Panc1 (cell line): ENCODE results near the gene KCNB1. TPM values are rescaled to one million over a fixed set of nuclear protein-coding genes. Genes with fewer than 3 reads are reported as not detected.

Experiments used
- ATAC-seq: fragments of 200-7000 bp; cut with Tn5 transposase; 2 replicates; pipeline ENCODE4 v1.9.1; 2020; ENCODE audit warnings: mild to moderate bottlenecking, moderate library complexity
- BruUV-seq: library from RNA; stranded (reverse); fragments of 400-500 nt; replicated peaks from 2 replicates; lab custom pipeline; 2021; lab: Mats Ljungman, UMichigan
- CTCF ChIA-PET: fragments of 300-600 bp; sonication (Branson Sonifier 250); formaldehyde crosslinking; loops from one replicate; lab custom pipeline; 2022; ENCODE audit warnings: antibody characterized with exemption; lab: Charles Lee
- POLR2A ChIA-PET: fragments of 300-600 bp; sonication (Branson Sonifier 250); formaldehyde crosslinking; loops from one replicate; lab custom pipeline; 2022; ENCODE audit warnings: antibody characterized with exemption; lab: Charles Lee
- DNase-seq: peaks from one replicate; pipeline ENCODE4 v3.0.0-alpha.2; 2010; ENCODE audit warnings: low read depth, low spot score
- H3K27ac ChIP-seq: 2 replicates; pipeline ENCODE4 v1.5.1; 2011; ENCODE audit warnings: mild to moderate bottlenecking, low read length, inconsistent platforms
- H3K27me3 ChIP-seq: fragments of 200-500 bp; sonication (Bioruptor generic); 2 replicates; pipeline ENCODE4 v1.6.0; 2014; ENCODE audit warnings: low read length, inconsistent platforms; ENCODE audit not compliant: control insufficient read depth, insufficient read depth
- H3K36me3 ChIP-seq: fragments of 200-500 bp; sonication (Bioruptor generic); 2 replicates; pipeline ENCODE4 v1.5.1; 2014; ENCODE audit warnings: inconsistent platforms, mild to moderate bottlenecking, low read length, moderate library complexity; ENCODE audit not compliant: control insufficient read depth, insufficient read depth
- H3K4me1 ChIP-seq: 2 replicates; pipeline ENCODE4 v1.5.1; 2011; ENCODE audit warnings: inconsistent platforms, mild to moderate bottlenecking, low read length, moderate library complexity; ENCODE audit not compliant: control insufficient read depth, insufficient read depth
- H3K4me3 ChIP-seq, 2 experiments: 2 replicates each; pipeline ENCODE4 v1.5.1; 2011 to 2012; ENCODE audit warnings: low read depth in 2 of 2, low read length in 2 of 2, mild to moderate bottlenecking in 2 of 2, inconsistent platforms in 1 of 2, moderate library complexity in 1 of 2
- H3K9me3 ChIP-seq: fragments of 200-500 bp; sonication (Bioruptor generic); 2 replicates; pipeline ENCODE4 v1.5.1; 2014; ENCODE audit warnings: low read depth, mild to moderate bottlenecking, inconsistent platforms, low read length, moderate library complexity; ENCODE audit not compliant: control insufficient read depth, insufficient read depth
- POLR2AphosphoS5 ChIP-seq: IDR thresholded peaks from 2 replicates; pipeline ENCODE4 v1.6.1; 2012; ENCODE audit warnings: mild to moderate bottlenecking, low read depth, low read length, moderate library complexity
- SIN3A ChIP-seq: IDR thresholded peaks from 2 replicates; pipeline ENCODE4 v1.6.1; 2012; ENCODE audit warnings: low read depth, mild to moderate bottlenecking, low read length, moderate library complexity, borderline replicate concordance; ENCODE audit not compliant: insufficient read depth
- TCF7L2 ChIP-seq: IDR thresholded peaks from 2 replicates; pipeline ENCODE4 v1.6.1; 2011; ENCODE audit warnings: mild to moderate bottlenecking, low read depth, low read length, inconsistent platforms
- in situ Hi-C: cut with HindIII; loops from 2 replicates; pipeline ENCODE4 v1.10.0; 2016; ENCODE audit warnings: low sequenced_read_pairs, low pct_unique_long_range_greater_than_20kb
- intact Hi-C: fragments of 100-400 bp; cut with micrococcal nuclease; formaldehyde crosslinking; loops from one replicate; pipeline ENCODE4 v1.10.0; 2022; ENCODE audit not compliant: unreplicated experiment
- total RNA-seq: library from RNA; stranded (reverse); gene quantifications from one replicate; pipeline ENCODE4 v1.2.1, GENCODE V29; 2021; ENCODE audit not compliant: unreplicated experiment
- TF ChIP-seq, protein P1 (sequence below): fragments of 450-650 bp; IDR thresholded peaks from 2 replicates; pipeline ENCODE4 v1.5.1; 2017; ENCODE audit warnings: mild to moderate bottlenecking
- TF ChIP-seq, protein P2 (sequence below), 2 experiments: IDR thresholded peaks; 2 replicates each; pipeline ENCODE4 v1.6.1; 2011 to 2012; ENCODE audit warnings: low read depth in 2 of 2, control low read depth in 1 of 2, low read length in 1 of 2, mild to moderate bottlenecking in 1 of 2, moderate library complexity in 1 of 2; ENCODE audit not compliant: insufficient read depth in 1 of 2

Gene KCNB1
- total RNA-seq, 1 experiment from 2014 or later, result 11.1 TPM

DNA sequence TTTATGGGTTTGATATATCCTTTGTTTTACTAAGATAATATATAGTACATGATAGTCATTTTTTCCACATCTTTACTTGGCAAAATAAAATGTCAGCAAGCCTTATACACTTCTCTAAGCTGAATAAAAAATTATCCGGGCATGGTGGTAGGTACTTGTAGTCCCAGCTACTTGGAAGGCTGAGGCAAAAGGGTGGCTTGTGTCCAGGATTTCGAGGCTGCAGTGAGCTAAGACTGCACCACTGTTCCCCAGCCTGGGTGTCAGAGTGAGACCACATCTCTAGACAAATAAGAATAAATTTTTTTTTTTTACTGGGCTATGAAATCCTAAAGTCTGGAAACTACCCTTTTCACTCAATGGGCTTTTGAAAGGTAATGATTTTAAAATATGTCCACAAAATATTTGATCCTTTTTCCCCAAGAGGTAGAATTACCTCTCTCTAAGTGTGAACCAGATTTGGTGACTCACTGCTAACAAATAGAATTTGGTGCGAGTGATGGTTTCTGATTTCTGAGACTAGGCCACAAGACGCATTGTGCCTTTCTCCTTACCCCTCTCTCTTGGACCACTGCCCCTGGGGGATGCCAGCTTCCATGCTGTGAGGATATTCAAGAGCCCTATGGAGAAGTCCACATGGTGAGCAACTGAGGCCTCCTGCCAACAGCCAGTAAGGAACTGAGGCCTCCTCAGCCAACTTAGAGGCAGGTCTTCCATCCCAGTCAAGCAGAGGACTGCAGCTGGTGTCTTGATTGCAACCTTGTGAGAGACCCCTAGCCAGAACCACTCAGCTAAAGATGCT lies 120.4 kb downstream of the KCNB1 start:
- H3K4me1 ChIP-seq, result peaks cover 2% of the 10 kb centered on the region; the same call in 1 of the 2 replicates
- H3K36me3 ChIP-seq, result no peaks in the 10 kb centered on the region
- POLR2A ChIA-PET, result no interaction called here
- no peaks in the 10 kb centered on the region for H3K27me3 ChIP-seq
- in situ Hi-C loops, result no loop called here
- no peak overlapping the region for H3K4me3 ChIP-seq
- CTCF ChIA-PET, result interaction anchor here (0.7 kb wide), 2 partner anchors 15 to 32 kb away, joined by 3 to 6 read pairs; no protein-coding TSS in a partner anchor
- TF ChIP-seq, protein P1, sequence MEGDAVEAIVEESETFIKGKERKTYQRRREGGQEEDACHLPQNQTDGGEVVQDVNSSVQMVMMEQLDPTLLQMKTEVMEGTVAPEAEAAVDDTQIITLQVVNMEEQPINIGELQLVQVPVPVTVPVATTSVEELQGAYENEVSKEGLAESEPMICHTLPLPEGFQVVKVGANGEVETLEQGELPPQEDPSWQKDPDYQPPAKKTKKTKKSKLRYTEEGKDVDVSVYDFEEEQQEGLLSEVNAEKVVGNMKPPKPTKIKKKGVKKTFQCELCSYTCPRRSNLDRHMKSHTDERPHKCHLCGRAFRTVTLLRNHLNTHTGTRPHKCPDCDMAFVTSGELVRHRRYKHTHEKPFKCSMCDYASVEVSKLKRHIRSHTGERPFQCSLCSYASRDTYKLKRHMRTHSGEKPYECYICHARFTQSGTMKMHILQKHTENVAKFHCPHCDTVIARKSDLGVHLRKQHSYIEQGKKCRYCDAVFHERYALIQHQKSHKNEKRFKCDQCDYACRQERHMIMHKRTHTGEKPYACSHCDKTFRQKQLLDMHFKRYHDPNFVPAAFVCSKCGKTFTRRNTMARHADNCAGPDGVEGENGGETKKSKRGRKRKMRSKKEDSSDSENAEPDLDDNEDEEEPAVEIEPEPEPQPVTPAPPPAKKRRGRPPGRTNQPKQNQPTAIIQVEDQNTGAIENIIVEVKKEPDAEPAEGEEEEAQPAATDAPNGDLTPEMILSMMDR, result no peak
- no peak for TF ChIP-seq SIN3A
- ATAC-seq, result no peak
- intact Hi-C loops, result no loop called here
- BruUV-seq, result no TSS peak
- H3K9me3 ChIP-seq, result no peaks in the 10 kb centered on the region
- H3K27ac ChIP-seq, result no peak overlapping the region
- DNase-seq, result no peak

DNA sequence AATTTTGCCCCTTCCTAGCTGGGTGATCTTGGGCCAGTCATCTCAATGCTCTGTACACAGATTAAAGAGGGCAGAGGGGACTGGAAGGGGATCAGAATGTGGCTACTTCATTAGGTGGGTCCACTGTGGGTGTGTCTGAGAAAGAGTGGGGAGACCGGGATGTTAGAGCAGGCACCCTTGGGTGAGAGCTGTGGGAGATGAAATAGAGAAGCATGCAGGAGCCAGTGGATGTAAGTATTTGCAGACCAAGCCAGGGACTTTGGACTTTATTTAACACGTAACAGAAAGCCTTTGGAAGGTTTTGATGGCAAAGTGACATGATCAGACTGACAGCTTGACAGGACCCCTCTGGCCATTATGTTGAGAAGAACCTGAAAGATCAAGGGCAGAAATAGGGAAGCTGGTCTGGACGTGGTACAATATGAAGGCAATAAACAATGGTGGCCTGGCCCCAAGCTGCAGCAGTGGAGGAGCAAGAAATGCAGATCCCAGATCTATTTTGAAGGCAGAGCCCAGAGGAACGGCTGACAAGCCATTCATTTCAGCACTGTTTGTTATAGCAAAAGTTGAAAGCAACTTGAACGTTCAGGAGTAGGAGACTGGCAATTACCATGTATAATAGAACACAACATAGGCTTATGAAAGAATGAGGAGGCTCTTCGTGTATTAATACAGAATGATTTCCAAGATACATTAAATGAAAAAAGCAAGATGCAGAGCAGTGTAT lies 122.1 kb downstream of the KCNB1 start:
- DNase-seq, result no peak
- Histone ChIP-seq H3K27me3 (no peaks in the 10 kb centered on the region), H3K27ac (no peak overlapping the region), H3K4me3 (no peak overlapping the region), H3K4me1 (no peaks in the 10 kb centered on the region; the same call in 1 of the 2 replicates), H3K9me3 (no peaks in the 10 kb centered on the region), H3K36me3 (no peaks in the 10 kb centered on the region)
- ATAC-seq, result no peak
- ChIA-PET CTCF (no interaction called here), POLR2A (no interaction called here)
- BruUV-seq, result no TSS peak
- intact Hi-C loops (no loop called here), in situ Hi-C loops (no loop called here)
- TF ChIP-seq, protein P2, sequence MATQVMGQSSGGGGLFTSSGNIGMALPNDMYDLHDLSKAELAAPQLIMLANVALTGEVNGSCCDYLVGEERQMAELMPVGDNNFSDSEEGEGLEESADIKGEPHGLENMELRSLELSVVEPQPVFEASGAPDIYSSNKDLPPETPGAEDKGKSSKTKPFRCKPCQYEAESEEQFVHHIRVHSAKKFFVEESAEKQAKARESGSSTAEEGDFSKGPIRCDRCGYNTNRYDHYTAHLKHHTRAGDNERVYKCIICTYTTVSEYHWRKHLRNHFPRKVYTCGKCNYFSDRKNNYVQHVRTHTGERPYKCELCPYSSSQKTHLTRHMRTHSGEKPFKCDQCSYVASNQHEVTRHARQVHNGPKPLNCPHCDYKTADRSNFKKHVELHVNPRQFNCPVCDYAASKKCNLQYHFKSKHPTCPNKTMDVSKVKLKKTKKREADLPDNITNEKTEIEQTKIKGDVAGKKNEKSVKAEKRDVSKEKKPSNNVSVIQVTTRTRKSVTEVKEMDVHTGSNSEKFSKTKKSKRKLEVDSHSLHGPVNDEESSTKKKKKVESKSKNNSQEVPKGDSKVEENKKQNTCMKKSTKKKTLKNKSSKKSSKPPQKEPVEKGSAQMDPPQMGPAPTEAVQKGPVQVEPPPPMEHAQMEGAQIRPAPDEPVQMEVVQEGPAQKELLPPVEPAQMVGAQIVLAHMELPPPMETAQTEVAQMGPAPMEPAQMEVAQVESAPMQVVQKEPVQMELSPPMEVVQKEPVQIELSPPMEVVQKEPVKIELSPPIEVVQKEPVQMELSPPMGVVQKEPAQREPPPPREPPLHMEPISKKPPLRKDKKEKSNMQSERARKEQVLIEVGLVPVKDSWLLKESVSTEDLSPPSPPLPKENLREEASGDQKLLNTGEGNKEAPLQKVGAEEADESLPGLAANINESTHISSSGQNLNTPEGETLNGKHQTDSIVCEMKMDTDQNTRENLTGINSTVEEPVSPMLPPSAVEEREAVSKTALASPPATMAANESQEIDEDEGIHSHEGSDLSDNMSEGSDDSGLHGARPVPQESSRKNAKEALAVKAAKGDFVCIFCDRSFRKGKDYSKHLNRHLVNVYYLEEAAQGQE (IDR thresholded peaks at IDR 0.05; ENCODE audit: insufficient read depth in 1 of 2, low read depth in 2 of 2, low read length in 1 of 2), result no peak
- TF ChIP-seq TCF7L2 (no peak), POLR2AphosphoS5 (no peak), SIN3A (no peak)
- TF ChIP-seq, protein P1, result no peak
